Osteocyte (in vitro differentiated cells): Measurements from ENCODE around the gene WDR4. TPM values are rescaled to one million over a fixed set of nuclear protein-coding genes. Genes with fewer than 3 reads are reported as not detected.
"Not testable (repeated sequence)": the region's sequence is repeated elsewhere in the genome, so short reads cannot be mapped to it uniquely, and the experiment has no call there.

Experiments used
- DNase-seq: peaks from one replicate; pipeline ENCODE4 v3.0.0; 2021; ENCODE audit warnings: mixed read lengths; ENCODE audit not compliant: unreplicated experiment; ENCODE audit errors: extremely low spot score
- H3K27ac Mint-ChIP-seq: one replicate; pipeline ENCODE4 v1.8.0; 2021; ENCODE audit warnings: mild to moderate bottlenecking, mixed read lengths; ENCODE audit not compliant: unreplicated experiment
- H3K27me3 Mint-ChIP-seq: one replicate; pipeline ENCODE4 v1.8.0; 2021; ENCODE audit warnings: mixed read lengths; ENCODE audit not compliant: unreplicated experiment
- H3K36me3 Mint-ChIP-seq: one replicate; pipeline ENCODE4 v1.8.0; 2021; ENCODE audit warnings: mixed read lengths; ENCODE audit not compliant: unreplicated experiment
- H3K4me1 Mint-ChIP-seq: one replicate; pipeline ENCODE4 v1.8.0; 2021; ENCODE audit warnings: mixed read lengths; ENCODE audit not compliant: unreplicated experiment
- H3K4me3 Mint-ChIP-seq: one replicate; pipeline ENCODE4 v1.8.0; 2021; ENCODE audit warnings: mild to moderate bottlenecking, moderate library complexity, mixed read lengths; ENCODE audit not compliant: unreplicated experiment
- H3K9me3 Mint-ChIP-seq: one replicate; pipeline ENCODE4 v1.8.0; 2021; ENCODE audit warnings: mixed read lengths; ENCODE audit not compliant: unreplicated experiment
- total RNA-seq: library from RNA; stranded (reverse); gene quantifications from 2 replicates; pipeline ENCODE4 v1.2.1, GENCODE V29; 2021
- TF ChIP-seq, protein P1 (sequence below): fragments of 200-600 bp; sonication (generic); IDR thresholded peaks from 2 replicates; pipeline ENCODE4 v1.5.0; 2021; ENCODE audit warnings: antibody characterized with exemption, mild to moderate bottlenecking, moderate library complexity

WDR4 gene
- total RNA-seq, 1 donor from 2014 or later: 15.7 TPM

GRCh38 chr21:42811960-42812359, 67.4 kb downstream of the WDR4 start:
- no peak overlapping the region for H3K27ac Mint-ChIP-seq
- H3K4me3 Mint-ChIP-seq: no peak overlapping the region
- DNase-seq: peak; percentile 23
- H3K36me3 Mint-ChIP-seq: no peaks in the 10 kb centered on the region
- H3K9me3 Mint-ChIP-seq: peaks cover 3% of the 10 kb centered on the region
- no peaks in the 10 kb centered on the region for H3K4me1 Mint-ChIP-seq
- H3K27me3 Mint-ChIP-seq: peaks cover 47% of the 10 kb centered on the region
- TF ChIP-seq, protein P1, sequence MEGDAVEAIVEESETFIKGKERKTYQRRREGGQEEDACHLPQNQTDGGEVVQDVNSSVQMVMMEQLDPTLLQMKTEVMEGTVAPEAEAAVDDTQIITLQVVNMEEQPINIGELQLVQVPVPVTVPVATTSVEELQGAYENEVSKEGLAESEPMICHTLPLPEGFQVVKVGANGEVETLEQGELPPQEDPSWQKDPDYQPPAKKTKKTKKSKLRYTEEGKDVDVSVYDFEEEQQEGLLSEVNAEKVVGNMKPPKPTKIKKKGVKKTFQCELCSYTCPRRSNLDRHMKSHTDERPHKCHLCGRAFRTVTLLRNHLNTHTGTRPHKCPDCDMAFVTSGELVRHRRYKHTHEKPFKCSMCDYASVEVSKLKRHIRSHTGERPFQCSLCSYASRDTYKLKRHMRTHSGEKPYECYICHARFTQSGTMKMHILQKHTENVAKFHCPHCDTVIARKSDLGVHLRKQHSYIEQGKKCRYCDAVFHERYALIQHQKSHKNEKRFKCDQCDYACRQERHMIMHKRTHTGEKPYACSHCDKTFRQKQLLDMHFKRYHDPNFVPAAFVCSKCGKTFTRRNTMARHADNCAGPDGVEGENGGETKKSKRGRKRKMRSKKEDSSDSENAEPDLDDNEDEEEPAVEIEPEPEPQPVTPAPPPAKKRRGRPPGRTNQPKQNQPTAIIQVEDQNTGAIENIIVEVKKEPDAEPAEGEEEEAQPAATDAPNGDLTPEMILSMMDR: no peak

DNA sequence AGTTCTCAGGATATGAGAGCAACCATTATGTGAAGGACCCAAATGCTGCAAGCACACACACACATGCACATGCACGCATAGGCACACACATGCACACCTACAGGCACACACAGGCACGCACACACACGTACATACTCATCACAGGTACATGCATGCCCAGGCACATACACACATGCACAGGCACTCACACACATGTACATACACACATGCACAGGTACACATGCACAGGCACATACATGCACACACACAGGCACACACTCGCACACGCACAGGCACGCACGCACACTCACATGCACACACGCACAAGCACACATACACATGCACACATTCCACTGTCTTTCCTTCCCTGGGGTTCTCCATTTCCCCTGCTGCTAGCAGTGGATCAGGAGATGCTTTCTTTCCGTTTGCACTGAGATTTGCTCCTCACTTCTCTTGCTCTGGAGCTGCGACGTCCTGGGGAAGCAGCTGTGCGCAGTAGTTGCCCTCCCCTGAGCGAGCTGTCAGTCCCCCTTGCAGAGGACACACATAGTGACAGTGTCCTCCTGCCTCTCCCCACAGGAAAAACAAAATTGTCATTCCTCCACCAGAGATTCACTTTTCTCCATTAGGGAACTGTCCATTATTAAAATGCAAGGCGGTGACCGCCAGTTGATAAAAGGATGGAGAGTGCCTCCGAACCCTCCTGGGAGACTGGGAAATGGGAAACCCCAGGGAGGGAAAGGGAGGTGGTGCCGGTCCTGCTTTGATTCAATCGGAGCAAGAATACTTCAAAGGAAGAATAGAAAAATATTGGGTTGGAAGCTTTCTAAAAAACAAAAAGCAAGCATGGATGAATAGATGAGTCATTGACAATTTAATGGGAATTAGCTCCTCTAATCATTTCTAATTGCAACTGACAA, 69.5 kb downstream of the WDR4 start:
- H3K9me3 Mint-ChIP-seq: no peaks in the 10 kb centered on the region
- peaks cover 69% of the 10 kb centered on the region for H3K27me3 Mint-ChIP-seq
- no peaks in the 10 kb centered on the region for H3K36me3 Mint-ChIP-seq
- H3K4me3 Mint-ChIP-seq: no peak overlapping the region
- peak; percentile 62 for DNase-seq
- TF ChIP-seq, protein P1: no peak
- H3K27ac Mint-ChIP-seq: no peak overlapping the region
- H3K4me1 Mint-ChIP-seq: no peaks in the 10 kb centered on the region

DNA sequence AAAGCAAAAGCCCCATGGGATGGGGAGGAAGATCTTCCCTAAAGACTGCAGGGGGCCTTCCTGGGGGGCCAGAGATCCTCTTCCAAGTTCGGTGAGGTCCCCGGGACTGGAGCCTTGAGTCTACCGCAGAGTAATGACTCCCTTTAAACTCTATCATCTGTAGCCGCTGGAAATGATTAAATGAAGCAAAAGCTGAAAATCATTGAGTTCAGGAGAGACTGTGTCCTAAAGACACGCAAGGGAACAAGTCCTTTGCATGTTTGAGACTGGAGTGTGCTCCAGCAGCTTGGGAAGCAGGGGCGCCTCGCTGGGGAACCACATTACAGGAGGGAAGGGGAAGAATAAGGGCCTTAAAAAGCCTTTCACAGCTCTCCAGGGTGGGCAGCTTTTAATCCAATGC, 70.2 kb downstream of the WDR4 start:
- H3K9me3 Mint-ChIP-seq: no peaks in the 10 kb centered on the region
- H3K27me3 Mint-ChIP-seq: peaks cover 75% of the 10 kb centered on the region
- H3K4me1 Mint-ChIP-seq: no peaks in the 10 kb centered on the region
- H3K4me3 Mint-ChIP-seq: no peak overlapping the region
- TF ChIP-seq, protein P1: no peak
- H3K36me3 Mint-ChIP-seq: no peaks in the 10 kb centered on the region
- peak; percentile 51 for DNase-seq
- no peak overlapping the region for H3K27ac Mint-ChIP-seq

GRCh38 chr21:42807938-42808613, 71.3 kb downstream of the WDR4 start:
- H3K36me3 Mint-ChIP-seq: no peaks in the 10 kb centered on the region
- TF ChIP-seq, protein P1: no peak
- H3K9me3 Mint-ChIP-seq: no peaks in the 10 kb centered on the region
- peaks cover 72% of the 10 kb centered on the region for H3K27me3 Mint-ChIP-seq
- H3K4me3 Mint-ChIP-seq: no peak overlapping the region
- no peaks in the 10 kb centered on the region for H3K4me1 Mint-ChIP-seq
- H3K27ac Mint-ChIP-seq: no peak overlapping the region
- DNase-seq: peak; percentile 51

- not testable (repeated sequence) for H3K4me1 Mint-ChIP-seq, H3K4me3 Mint-ChIP-seq
- peaks cover 65% of the 10 kb centered on the region for H3K27me3 Mint-ChIP-seq
Measured at GRCh38 chr21:42807293-42807895, 71.9 kb downstream of the WDR4 start.

More at GRCh38 chr21:42807293-42807895, 71.9 kb downstream of the WDR4 start:
- not testable (repeated sequence) for H3K27ac Mint-ChIP-seq, H3K9me3 Mint-ChIP-seq, H3K36me3 Mint-ChIP-seq
- peak; percentile 23 for DNase-seq
